HCT116 (cell line): ENCODE data around the gene PCID2. TPM values are rescaled to one million over a fixed set of nuclear protein-coding genes. Genes with fewer than 3 reads are reported as not detected.

Source experiments
- ATAC-seq: fragments of 200-7000 bp; cut with Tn5 transposase; 2 replicates; pipeline ENCODE4 v1.9.1; 2020; ENCODE audit warnings: mild to moderate bottlenecking, moderate library complexity
- BruUV-seq: library from RNA; stranded (reverse); fragments of 400-500 nt; replicated peaks from 2 replicates; lab custom pipeline; 2021; lab: Mats Ljungman, UMichigan
- CTCF ChIA-PET: fragments of 300-600 bp; sonication (Branson Sonifier 250); formaldehyde crosslinking; loops from one replicate; lab custom pipeline; 2021; ENCODE audit warnings: antibody characterized with exemption; lab: Charles Lee
- POLR2A ChIA-PET: fragments of 300-600, 350-600 bp; sonication (Branson Sonifier 250); formaldehyde crosslinking; loops from one replicate; lab custom pipeline; 2021; ENCODE audit warnings: antibody characterized with exemption; lab: Charles Lee
- RAD21 ChIA-PET, 2 experiments: fragments of 300-600 bp; sonication (Branson Sonifier 250); formaldehyde crosslinking; loops; one replicate each; lab custom pipeline; 2023; ENCODE audit warnings: low total read pairs in 2 of 2; ENCODE audit not compliant: uncharacterized antibody in 2 of 2, unreplicated experiment in 2 of 2, low non-redundant PET in 1 of 2; lab: Charles Lee
- DNase-seq: peaks from one replicate; pipeline ENCODE4 v3.0.0-alpha.2; 2010; ENCODE audit warnings: low read depth, low spot score
- H2AFZ ChIP-seq: fragments of 200-600 bp; shearing (Covaris generic), sonication (generic); 2 replicates; pipeline ENCODE4 v1.6.1; 2017; ENCODE audit warnings: low read depth, mixed run types, mixed read lengths, antibody characterized with exemption, low read length; ENCODE audit not compliant: poor library complexity, severe bottlenecking
- H3K27ac ChIP-seq: 2 replicates; pipeline ENCODE4 v1.5.1; 2012; ENCODE audit warnings: low read depth, low read length
- H3K27me3 ChIP-seq: fragments of 200-600 bp; sonication (generic); 2 replicates; pipeline ENCODE4 v1.6.1; 2016; ENCODE audit warnings: mixed run types, low read length, mixed read lengths; ENCODE audit not compliant: insufficient read depth
- H3K36me3 ChIP-seq, 2 experiments: fragments of 200-500 bp in 1 of 2; fragments of 200-600 bp in 1 of 2; sonication (Bioruptor generic) in 1 of 2; sonication (generic) in 1 of 2; 2 replicates each; pipeline versions ENCODE4 v1.5.1 to v1.6.1; 2014 to 2016; ENCODE audit warnings: low read length in 2 of 2, inconsistent platforms in 1 of 2, mixed read lengths in 1 of 2, mixed run types in 1 of 2; ENCODE audit not compliant: insufficient read depth in 2 of 2, control insufficient read depth in 1 of 2
- H3K4me1 ChIP-seq, 2 experiments: fragments of 200-600 bp in 1 of 2; sonication (generic) in 1 of 2; 2 replicates each; pipeline versions ENCODE4 v1.5.1 to v1.6.1; 2012 to 2017; ENCODE audit warnings: low read length in 2 of 2, inconsistent platforms in 1 of 2, mild to moderate bottlenecking in 1 of 2, mixed read lengths in 1 of 2, mixed run types in 1 of 2, moderate library complexity in 1 of 2; ENCODE audit not compliant: insufficient read depth in 2 of 2, control insufficient read depth in 1 of 2
- H3K4me2 ChIP-seq: fragments of 200-600 bp; sonication (generic); 2 replicates; pipeline ENCODE4 v1.6.1; 2017; ENCODE audit warnings: mixed run types, low read length, mixed read lengths
- H3K4me3 ChIP-seq, 2 experiments: fragments of 200-600 bp in 1 of 2; sonication (generic) in 1 of 2; replicated peaks in 1 of 2; 2 replicates each; pipeline ENCODE4 v1.5.1; 2011 to 2016; ENCODE audit warnings: low read length in 2 of 2, control low read depth in 1 of 2, low read depth in 1 of 2, mild to moderate bottlenecking in 1 of 2, mixed read lengths in 1 of 2, mixed run types in 1 of 2
- H3K79me2 ChIP-seq: fragments of 200-600 bp; sonication (generic); 2 replicates; pipeline ENCODE4 v1.6.1; 2017; ENCODE audit warnings: mild to moderate bottlenecking, mixed run types, low read length, moderate library complexity, mixed read lengths; ENCODE audit not compliant: insufficient read depth
- H3K9ac ChIP-seq: fragments of 200-600 bp; sonication (generic); 2 replicates; pipeline ENCODE4 v1.6.1; 2016; ENCODE audit warnings: low read length, mixed read lengths
- H3K9me2 ChIP-seq: fragments of 200-600 bp; sonication (generic), shearing (Covaris generic); 2 replicates; pipeline ENCODE4 v1.6.1; 2017; ENCODE audit warnings: mixed run types, mild to moderate bottlenecking, moderate library complexity; ENCODE audit not compliant: insufficient read depth
- H3K9me3 ChIP-seq, 2 experiments: fragments of 200-500 bp in 1 of 2; fragments of 200-600 bp in 1 of 2; sonication (Bioruptor generic) in 1 of 2; sonication (generic) in 1 of 2; 2 replicates each; pipeline ENCODE4 v1.6.1; 2014 to 2017; ENCODE audit warnings: low read length in 2 of 2, mixed read lengths in 2 of 2, inconsistent platforms in 1 of 2, low read depth in 1 of 2, mild to moderate bottlenecking in 1 of 2, mixed run types in 1 of 2, moderate library complexity in 1 of 2; ENCODE audit not compliant: control insufficient read depth in 1 of 2, insufficient read depth in 1 of 2
- H4K20me1 ChIP-seq: fragments of 200-600 bp; sonication (generic), shearing (Covaris generic); 2 replicates; pipeline ENCODE4 v1.6.1; 2017; ENCODE audit warnings: mixed run types, mild to moderate bottlenecking, moderate library complexity; ENCODE audit not compliant: insufficient read depth
- ATF3 ChIP-seq: IDR thresholded peaks from 2 replicates; pipeline ENCODE4 v1.6.1; 2012
- CBX3 ChIP-seq: IDR thresholded peaks from 2 replicates; pipeline ENCODE4 v1.6.1; 2012; ENCODE audit warnings: low read depth
- CEBPB ChIP-seq: IDR thresholded peaks from 2 replicates; pipeline ENCODE4 v1.6.1; 2012; ENCODE audit warnings: low read depth
- EGR1 ChIP-seq: IDR thresholded peaks from 2 replicates; pipeline ENCODE4 v1.6.1; 2012; ENCODE audit warnings: low read depth
- EZH2 ChIP-seq: fragments of 200-600 bp; sonication (generic); IDR thresholded peaks from 2 replicates; pipeline ENCODE4 v1.6.1; 2017; ENCODE audit warnings: antibody characterized with exemption, mixed run types
- EZH2phosphoT487 ChIP-seq: fragments of 200-600 bp; IDR thresholded peaks from 2 replicates; pipeline ENCODE4 v1.6.1; 2018; ENCODE audit warnings: antibody characterized with exemption, borderline replicate concordance
- FOSL1 ChIP-seq: IDR thresholded peaks from 2 replicates; pipeline ENCODE4 v1.6.1; 2012; ENCODE audit warnings: low read depth
- JUND ChIP-seq: IDR thresholded peaks from 2 replicates; pipeline ENCODE4 v1.6.1; 2012
- MAX ChIP-seq: IDR thresholded peaks from 2 replicates; pipeline ENCODE4 v1.6.1; 2012
- POLR2AphosphoS5 ChIP-seq: IDR thresholded peaks from 2 replicates; pipeline ENCODE4 v1.6.1; 2011; ENCODE audit warnings: mild to moderate bottlenecking, low read depth, low read length, moderate library complexity
- REST ChIP-seq: IDR thresholded peaks from 2 replicates; pipeline ENCODE4 v1.6.1; 2012; ENCODE audit warnings: low read depth
- SIN3A ChIP-seq: IDR thresholded peaks from 2 replicates; pipeline ENCODE4 v1.6.1; 2012; ENCODE audit warnings: low read depth
- SP1 ChIP-seq: IDR thresholded peaks from 2 replicates; pipeline ENCODE4 v1.6.1; 2012; ENCODE audit warnings: low read depth
- SRF ChIP-seq: IDR thresholded peaks from 2 replicates; pipeline ENCODE4 v1.6.1; 2012; ENCODE audit warnings: low read depth
- TCF7L2 ChIP-seq: IDR thresholded peaks from 2 replicates; pipeline ENCODE4 v1.7.0; 2011; ENCODE audit warnings: borderline replicate concordance, inconsistent platforms; ENCODE audit not compliant: insufficient read depth, insufficient read length; ENCODE audit errors: extremely low read depth
- ZBTB33 ChIP-seq: IDR thresholded peaks from 2 replicates; pipeline ENCODE4 v1.6.1; 2011; ENCODE audit warnings: mild to moderate bottlenecking, low read length, moderate library complexity; ENCODE audit not compliant: insufficient replicate concordance; ENCODE audit errors: extremely low read depth
- ZFX ChIP-seq: fragments of 450-650 bp; IDR thresholded peaks from 2 replicates; pipeline ENCODE4 v1.6.1; 2017
- ZNF274 ChIP-seq: fragments of 200-500 bp; sonication (Bioruptor generic); IDR thresholded peaks from 2 replicates; pipeline ENCODE4 v1.6.1; 2014; ENCODE audit warnings: mild to moderate bottlenecking, low read depth, low read length, inconsistent platforms
- intact Hi-C: fragments of 100-400 bp; cut with micrococcal nuclease; formaldehyde crosslinking; loops from 2 replicates; pipeline ENCODE4 v1.10.0; 2022
- total RNA-seq: library from RNA; stranded (reverse); gene quantifications from one replicate; pipeline ENCODE4 v1.2.1, GENCODE V29; 2021; ENCODE audit not compliant: unreplicated experiment
- TF ChIP-seq, protein P1 (sequence below), 3 experiments: fragments of 200-600 bp in 1 of 3; sonication (generic) in 1 of 3; IDR thresholded peaks in 2 of 3; conservative IDR thresholded peaks in 1 of 3; 2 replicates each; pipeline ENCODE4 v1.5.1; 2012 to 2017; ENCODE audit warnings: low read depth in 2 of 3, low read length in 2 of 3, antibody characterized with exemption in 1 of 3, borderline replicate concordance in 1 of 3, control low read depth in 1 of 3, mild to moderate bottlenecking in 1 of 3, mixed read lengths in 1 of 3, mixed run types in 1 of 3, moderate library complexity in 1 of 3; ENCODE audit not compliant: insufficient read depth in 1 of 3

PCID2 gene
- total RNA-seq, 1 experiment from 2014 or later = 73.3 TPM

- no peak overlapping the region for H3K9ac ChIP-seq
- POLR2A ChIA-PET = no interaction called here
- H4K20me1 ChIP-seq = peaks cover 9% of the 10 kb centered on the region; the same call in 1 of the 2 replicates
- TF ChIP-seq CEBPB = no peak
- no peak for TF ChIP-seq ZBTB33
- no peak for TF ChIP-seq JUND
- no peak for TF ChIP-seq EGR1
- no peak for TF ChIP-seq SRF
- TF ChIP-seq ZNF274 = no peak
- no peak for TF ChIP-seq SP1
- TF ChIP-seq, protein P1, sequence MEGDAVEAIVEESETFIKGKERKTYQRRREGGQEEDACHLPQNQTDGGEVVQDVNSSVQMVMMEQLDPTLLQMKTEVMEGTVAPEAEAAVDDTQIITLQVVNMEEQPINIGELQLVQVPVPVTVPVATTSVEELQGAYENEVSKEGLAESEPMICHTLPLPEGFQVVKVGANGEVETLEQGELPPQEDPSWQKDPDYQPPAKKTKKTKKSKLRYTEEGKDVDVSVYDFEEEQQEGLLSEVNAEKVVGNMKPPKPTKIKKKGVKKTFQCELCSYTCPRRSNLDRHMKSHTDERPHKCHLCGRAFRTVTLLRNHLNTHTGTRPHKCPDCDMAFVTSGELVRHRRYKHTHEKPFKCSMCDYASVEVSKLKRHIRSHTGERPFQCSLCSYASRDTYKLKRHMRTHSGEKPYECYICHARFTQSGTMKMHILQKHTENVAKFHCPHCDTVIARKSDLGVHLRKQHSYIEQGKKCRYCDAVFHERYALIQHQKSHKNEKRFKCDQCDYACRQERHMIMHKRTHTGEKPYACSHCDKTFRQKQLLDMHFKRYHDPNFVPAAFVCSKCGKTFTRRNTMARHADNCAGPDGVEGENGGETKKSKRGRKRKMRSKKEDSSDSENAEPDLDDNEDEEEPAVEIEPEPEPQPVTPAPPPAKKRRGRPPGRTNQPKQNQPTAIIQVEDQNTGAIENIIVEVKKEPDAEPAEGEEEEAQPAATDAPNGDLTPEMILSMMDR (IDR thresholded peaks at IDR 0.05 in 2 of 3, conservative IDR thresholded peaks at IDR 0.05 in 1 of 3; ENCODE audit: borderline replicate concordance in 1 of 3, insufficient read depth in 1 of 3, low read depth in 2 of 3, low read length in 2 of 3) = no peak
- no peak for TF ChIP-seq ZFX
- no peak for TF ChIP-seq EZH2
- TF ChIP-seq ATF3 = no peak
- TF ChIP-seq SIN3A = no peak
- no peak for TF ChIP-seq EZH2phosphoT487
- no peak for TF ChIP-seq FOSL1
- TF ChIP-seq MAX = no peak
- TF ChIP-seq TCF7L2 = no peak
- no peak for TF ChIP-seq CBX3
- TF ChIP-seq POLR2AphosphoS5 = no peak
- no peak for TF ChIP-seq REST
These were observed 4.7 kb downstream of the PCID2 start for GRCh38 chr13:113203507-113204377.

More at GRCh38 chr13:113203507-113204377, 4.7 kb downstream of the PCID2 start:
- H3K79me2 ChIP-seq = peaks cover 97% of the 10 kb centered on the region
- intact Hi-C loops = no loop called here
- H3K27me3 ChIP-seq = no peaks in the 10 kb centered on the region
- H3K9me3 ChIP-seq = no peaks in the 10 kb centered on the region
- H3K9me2 ChIP-seq = no peaks in the 10 kb centered on the region
- CTCF ChIA-PET = no interaction called here
- no peak overlapping the region for H2AFZ ChIP-seq
- H3K36me3 ChIP-seq = peaks cover 8 to 32% of the 10 kb centered on the region in 2 experiments
- H3K4me3 ChIP-seq = no peak overlapping the region
- H3K4me2 ChIP-seq = no peak overlapping the region
- H3K27ac ChIP-seq = no peak overlapping the region
- DNase-seq = no peak
- no peak for ATAC-seq
- RAD21 ChIA-PET = no interaction called here
- peaks cover 7 to 13% of the 10 kb centered on the region in 2 experiments; a peak in 3 of 4 replicates for H3K4me1 ChIP-seq
- no TSS peak for BruUV-seq
